Natural killer cell (primary cell): ENCODE measurements around the gene ADAMTS14. TPM values are rescaled to one million over a fixed set of nuclear protein-coding genes. Genes with fewer than 3 reads are reported as not detected.

Experiments used
- ATAC-seq, 3 donors: fragments of 150-1000 bp in 2 of 3; fragments of 200-7000 bp in 1 of 3; cut with Tn5 transposase; 1 replicate in 1 of 3; 2 replicates in 2 of 3; pipeline ENCODE4 v1.10.0; 2021; ENCODE audit warnings: mild to moderate bottlenecking in 2 of 3, moderate library complexity in 2 of 3
- DNase-seq, 2 donors: peaks; one replicate each; pipeline versions ENCODE4 v3.0.0 to v3.0.0-alpha.2; 2013 to 2021; ENCODE audit warnings: mixed read lengths in 1 of 2
- H3K27ac ChIP-seq: one replicate; pipeline ENCODE4 v1.5.1; 2013; ENCODE audit warnings: mild to moderate bottlenecking, low read length
- H3K27me3 ChIP-seq: one replicate; pipeline ENCODE4 v1.6.1; 2013; ENCODE audit warnings: low read length; ENCODE audit not compliant: control insufficient read depth, insufficient read depth
- H3K36me3 ChIP-seq: one replicate; pipeline ENCODE4 v1.6.1; 2013; ENCODE audit warnings: low read length; ENCODE audit not compliant: control insufficient read depth, insufficient read depth
- H3K4me1 ChIP-seq: one replicate; pipeline ENCODE4 v1.6.1; 2013; ENCODE audit warnings: low read length; ENCODE audit not compliant: control insufficient read depth, insufficient read depth
- H3K4me3 ChIP-seq: one replicate; pipeline ENCODE4 v1.5.1; 2013; ENCODE audit warnings: low read length
- H3K9me3 ChIP-seq: one replicate; pipeline ENCODE4 v1.6.1; 2013; ENCODE audit warnings: low read length; ENCODE audit not compliant: control insufficient read depth, insufficient read depth
- H3K27ac Mint-ChIP-seq, 2 donors: one replicate each; pipeline ENCODE4 v1.8.0; 2022; ENCODE audit warnings: mild to moderate bottlenecking in 2 of 2, mixed read lengths in 2 of 2, moderate library complexity in 1 of 2
- H3K27me3 Mint-ChIP-seq, 2 donors: one replicate each; pipeline ENCODE4 v1.8.0; 2022; ENCODE audit warnings: low read depth in 2 of 2, mixed read lengths in 2 of 2
- H3K36me3 Mint-ChIP-seq: one replicate; pipeline ENCODE4 v1.8.0; 2022; ENCODE audit warnings: mixed read lengths
- H3K4me1 Mint-ChIP-seq, 2 donors: one replicate each; pipeline ENCODE4 v1.8.0; 2022; ENCODE audit warnings: mixed read lengths in 2 of 2
- H3K4me3 Mint-ChIP-seq: one replicate; pipeline ENCODE4 v1.8.0; 2022; ENCODE audit warnings: mild to moderate bottlenecking, moderate library complexity, mixed read lengths
- H3K9me3 Mint-ChIP-seq, 2 donors: one replicate each; pipeline ENCODE4 v1.8.0; 2022; ENCODE audit warnings: mixed read lengths in 2 of 2
- WGBS: methylation state at CpG from one replicate; pipeline ENCODE4 v1.1.7; 2013; ENCODE audit warnings: missing lambda C conversion rate; ENCODE audit not compliant: insufficient coverage; 5-methylcytosine and 5-hydroxymethylcytosine counted together
- intact Hi-C: fragments of 100-400 bp; cut with micrococcal nuclease; formaldehyde crosslinking; loops from one replicate; pipeline ENCODE4 v1.14.2; 2022
- total RNA-seq, 4 donors: library from RNA; stranded (reverse); fragments of 120-200 nt in 1 of 4; gene quantifications; one replicate each; pipeline versions ENCODE4 v1.2.3 to v1.2.4, GENCODE V29; 2013 to 2022
- TF ChIP-seq, protein P1 (sequence below): fragments of 200-600 bp; IDR thresholded peaks from one replicate; pipeline ENCODE4 v1.8.0; 2022; ENCODE audit warnings: antibody characterized with exemption

The ADAMTS14 gene
- total RNA-seq, 3 donors from 2014 or later (not counting 1 experiment from before 2014, with no cell fraction given) = 0.70 to 1.5 (median 1.1) TPM

DNA sequence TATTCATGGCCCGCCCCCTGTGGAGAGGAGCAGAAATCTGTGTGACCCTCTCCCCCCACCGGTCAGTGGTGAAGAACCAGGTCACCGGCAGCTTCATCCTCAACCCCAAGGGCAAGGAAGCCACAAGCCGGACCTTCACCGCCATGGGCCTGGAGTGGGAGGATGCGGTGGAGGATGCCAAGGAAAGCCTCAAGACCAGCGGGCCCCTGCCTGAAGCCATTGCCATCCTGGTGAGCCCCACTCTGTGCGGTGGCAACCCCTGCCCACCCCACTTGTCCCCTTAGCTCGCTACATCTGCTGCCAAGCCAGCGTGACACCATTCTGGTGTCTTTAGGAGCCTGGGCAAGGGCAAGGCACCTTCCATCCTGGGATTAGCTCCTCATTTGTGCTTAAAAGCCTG is 77.5 kb downstream of the ADAMTS14 start:
- TF ChIP-seq, protein P1, sequence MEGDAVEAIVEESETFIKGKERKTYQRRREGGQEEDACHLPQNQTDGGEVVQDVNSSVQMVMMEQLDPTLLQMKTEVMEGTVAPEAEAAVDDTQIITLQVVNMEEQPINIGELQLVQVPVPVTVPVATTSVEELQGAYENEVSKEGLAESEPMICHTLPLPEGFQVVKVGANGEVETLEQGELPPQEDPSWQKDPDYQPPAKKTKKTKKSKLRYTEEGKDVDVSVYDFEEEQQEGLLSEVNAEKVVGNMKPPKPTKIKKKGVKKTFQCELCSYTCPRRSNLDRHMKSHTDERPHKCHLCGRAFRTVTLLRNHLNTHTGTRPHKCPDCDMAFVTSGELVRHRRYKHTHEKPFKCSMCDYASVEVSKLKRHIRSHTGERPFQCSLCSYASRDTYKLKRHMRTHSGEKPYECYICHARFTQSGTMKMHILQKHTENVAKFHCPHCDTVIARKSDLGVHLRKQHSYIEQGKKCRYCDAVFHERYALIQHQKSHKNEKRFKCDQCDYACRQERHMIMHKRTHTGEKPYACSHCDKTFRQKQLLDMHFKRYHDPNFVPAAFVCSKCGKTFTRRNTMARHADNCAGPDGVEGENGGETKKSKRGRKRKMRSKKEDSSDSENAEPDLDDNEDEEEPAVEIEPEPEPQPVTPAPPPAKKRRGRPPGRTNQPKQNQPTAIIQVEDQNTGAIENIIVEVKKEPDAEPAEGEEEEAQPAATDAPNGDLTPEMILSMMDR = no peak
- 98% methylated on average over 10 of the region's 10 CpGs for WGBS
- H3K27ac Mint-ChIP-seq = no peak overlapping the region

DNA sequence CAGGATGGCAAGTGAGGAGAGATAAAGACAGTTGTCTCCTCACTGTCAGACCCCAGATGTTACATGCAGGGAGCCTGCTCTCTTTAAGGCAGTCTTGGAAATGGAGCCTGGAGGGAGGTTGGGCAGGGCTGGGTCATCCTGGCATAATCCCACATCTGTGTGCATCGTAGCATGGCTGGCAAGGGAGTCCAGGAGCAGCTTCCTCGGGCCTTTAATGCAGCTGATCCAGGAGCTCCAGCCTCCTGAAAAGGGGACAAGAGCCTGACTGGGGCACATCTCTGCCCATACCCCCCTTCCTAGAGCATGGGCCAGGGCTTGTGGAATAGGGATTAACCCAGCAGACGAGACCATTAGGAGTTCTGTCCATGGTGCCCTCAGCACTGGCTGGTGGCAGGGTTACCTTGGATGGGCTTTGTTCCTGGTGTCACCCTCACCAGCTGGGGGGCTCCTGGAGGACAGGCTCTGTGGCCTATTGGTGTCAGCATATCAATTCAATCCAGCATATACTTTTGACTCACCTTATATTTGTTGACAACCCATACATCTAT is 77.9 kb downstream of the ADAMTS14 start:
- no peak overlapping the region for H3K4me3 ChIP-seq
- TF ChIP-seq, protein P1 = no peak
- H3K9me3 ChIP-seq = no peaks in the 10 kb centered on the region
- Mint-ChIP-seq H3K36me3 (no peaks in the 10 kb centered on the region), H3K4me3 (no peak overlapping the region), H3K27ac (no peak overlapping the region), H3K9me3 (no peaks in the 10 kb centered on the region), H3K27me3 (no peaks in the 10 kb centered on the region), H3K4me1 (peaks cover 6 to 11% of the 10 kb centered on the region in 2 donors)
- DNase-seq (no peak), ATAC-seq (no peak)
- H3K4me1 ChIP-seq = no peaks in the 10 kb centered on the region
- no peak overlapping the region for H3K27ac ChIP-seq
- no peaks in the 10 kb centered on the region for H3K27me3 ChIP-seq
- WGBS = 66% methylated on average over 3 of the region's 3 CpGs
- intact Hi-C loops = no loop called here
- H3K36me3 ChIP-seq = no peaks in the 10 kb centered on the region

More for the DNA sequence above, 77.5 kb downstream of the ADAMTS14 start:
- Mint-ChIP-seq H3K9me3 (no peaks in the 10 kb centered on the region), H3K36me3 (no peaks in the 10 kb centered on the region), H3K4me1 (peaks cover 6 to 16% of the 10 kb centered on the region in 2 donors), H3K4me3 (no peak overlapping the region), H3K27me3 (no peaks in the 10 kb centered on the region)
- intact Hi-C loops = no loop called here
- no peak for DNase-seq
- Histone ChIP-seq H3K36me3 (no peaks in the 10 kb centered on the region), H3K4me3 (no peak overlapping the region), H3K27ac (no peak overlapping the region), H3K4me1 (no peaks in the 10 kb centered on the region), H3K27me3 (no peaks in the 10 kb centered on the region), H3K9me3 (no peaks in the 10 kb centered on the region)
- ATAC-seq = no peak

DNA sequence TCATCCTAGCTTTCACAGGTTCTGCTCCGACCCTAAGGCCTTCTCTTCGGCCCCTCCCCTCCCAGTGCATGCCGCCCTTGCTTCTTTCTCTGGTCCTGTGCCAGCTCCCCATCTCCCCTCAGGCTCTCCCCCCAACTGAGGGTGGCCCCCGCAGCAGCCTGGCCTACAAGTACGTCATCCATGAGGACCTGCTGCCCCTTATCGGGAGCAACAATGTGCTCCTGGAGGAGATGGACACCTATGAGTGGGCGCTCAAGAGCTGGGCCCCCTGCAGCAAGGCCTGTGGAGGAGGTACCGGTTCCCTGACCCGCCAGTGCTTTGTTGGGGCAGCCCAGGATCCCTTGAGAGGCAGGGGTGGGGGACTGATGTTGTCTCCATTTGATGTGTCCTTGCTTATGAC is 79.0 kb downstream of the ADAMTS14 start:
- DNase-seq (no peak), ATAC-seq (no peak)
- no peak overlapping the region for H3K27ac Mint-ChIP-seq
- 95% methylated on average over 9 of the region's 9 CpGs for WGBS
- H3K4me1 Mint-ChIP-seq = peaks cover 6 to 11% of the 10 kb centered on the region in 2 donors
- no peaks in the 10 kb centered on the region for H3K9me3 Mint-ChIP-seq
- Histone ChIP-seq H3K36me3 (no peaks in the 10 kb centered on the region), H3K4me3 (no peak overlapping the region), H3K9me3 (no peaks in the 10 kb centered on the region), H3K27me3 (no peaks in the 10 kb centered on the region), H3K4me1 (no peaks in the 10 kb centered on the region), H3K27ac (no peak overlapping the region)
- H3K27me3 Mint-ChIP-seq = no peaks in the 10 kb centered on the region
- no peaks in the 10 kb centered on the region for H3K36me3 Mint-ChIP-seq
- TF ChIP-seq, protein P1 = no peak
- intact Hi-C loops = no loop called here
- no peak overlapping the region for H3K4me3 Mint-ChIP-seq

DNA sequence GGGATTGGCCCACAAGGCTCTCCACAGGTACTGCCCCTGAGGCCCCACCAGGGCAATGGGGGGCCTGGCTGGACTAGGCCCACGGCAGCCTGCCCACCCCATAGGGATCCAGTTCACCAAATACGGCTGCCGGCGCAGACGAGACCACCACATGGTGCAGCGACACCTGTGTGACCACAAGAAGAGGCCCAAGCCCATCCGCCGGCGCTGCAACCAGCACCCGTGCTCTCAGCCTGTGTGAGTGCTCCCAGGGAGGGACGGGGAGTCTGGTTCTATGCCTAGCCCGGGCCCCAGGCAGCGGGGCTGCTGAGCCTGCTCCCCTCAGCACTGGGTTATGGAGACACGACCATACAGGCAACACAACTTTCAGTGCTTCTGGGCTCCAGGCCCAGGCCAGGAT is 79.7 kb downstream of the ADAMTS14 start:
- DNase-seq (no peak), ATAC-seq (no peak)
- intact Hi-C loops = no loop called here
- Mint-ChIP-seq H3K4me3 (no peak overlapping the region), H3K9me3 (no peaks in the 10 kb centered on the region), H3K36me3 (no peaks in the 10 kb centered on the region), H3K4me1 (peaks cover 6 to 11% of the 10 kb centered on the region in 2 donors), H3K27ac (no peak overlapping the region), H3K27me3 (no peaks in the 10 kb centered on the region)
- 86% methylated on average over 14 of the region's 14 CpGs for WGBS
- Histone ChIP-seq H3K4me3 (no peak overlapping the region), H3K36me3 (no peaks in the 10 kb centered on the region), H3K4me1 (no peaks in the 10 kb centered on the region), H3K9me3 (no peaks in the 10 kb centered on the region), H3K27ac (no peak overlapping the region), H3K27me3 (no peaks in the 10 kb centered on the region)
- TF ChIP-seq, protein P1 = no peak
